Esophagus muscularis mucosa (tissue), 4 donors: ENCODE results near the gene KRTAP21-1. TPM values are rescaled to one million over a fixed set of nuclear protein-coding genes. Genes with fewer than 3 reads are reported as not detected.
"Not testable (repeated sequence)": the region's sequence is repeated elsewhere in the genome, so short reads cannot be mapped to it uniquely, and the experiment has no call there.

Experiments used
- DNase-seq: peaks from one replicate; pipeline ENCODE4 v3.0.0-alpha.2; 2017; ENCODE audit errors: extremely low spot score
- H3K27ac ChIP-seq, 4 donors: fragments of 200-600 bp; sonication (generic); replicated peaks in 1 of 4; 1 replicate in 3 of 4; 2 replicates in 1 of 4; pipeline ENCODE4 v1.5.1; 2016 to 2019; ENCODE audit warnings: mild to moderate bottlenecking in 1 of 4
- H3K27me3 ChIP-seq, 4 donors: fragments of 200-600 bp; sonication (generic); one replicate each; pipeline versions ENCODE4 v1.5.1 to v1.6.0; 2016 to 2019
- H3K36me3 ChIP-seq, 4 donors: fragments of 200-600 bp; sonication (generic); one replicate each; pipeline ENCODE4 v1.5.1; 2016 to 2019
- H3K4me1 ChIP-seq, 4 donors: fragments of 200-600 bp; sonication (generic); one replicate each; pipeline ENCODE4 v1.5.1; 2016 to 2019
- H3K4me3 ChIP-seq, 4 donors: fragments of 200-600 bp; sonication (generic); 1 replicate in 2 of 4; 2 replicates in 2 of 4; pipeline ENCODE4 v1.5.1; 2016 to 2019; ENCODE audit warnings: mild to moderate bottlenecking in 4 of 4, moderate library complexity in 1 of 4
- H3K9me3 ChIP-seq, 4 donors: fragments of 200-600 bp; sonication (generic); 1 replicate in 3 of 4; 2 replicates in 1 of 4; pipeline ENCODE4 v1.5.1; 2016 to 2019
- EP300 ChIP-seq: sonication (generic); formaldehyde crosslinking; IDR thresholded peaks from one replicate; pipeline ENCODE4 v1.6.1; 2017; ENCODE audit warnings: antibody characterized with exemption
- POLR2A ChIP-seq: fragments of 450-650 bp; IDR thresholded peaks from one replicate; pipeline ENCODE4 v1.6.1; 2017; ENCODE audit warnings: antibody characterized with exemption, moderate library complexity, mild to moderate bottlenecking, low read depth
- POLR2AphosphoS5 ChIP-seq, 2 donors: sonication (generic); formaldehyde crosslinking; IDR thresholded peaks; one replicate each; pipeline ENCODE4 v1.6.1; 2017; ENCODE audit warnings: antibody characterized with exemption in 2 of 2
- WGBS: methylation state at CpG from one replicate; pipeline ENCODE4 v1.1.5; 2018; 5-methylcytosine and 5-hydroxymethylcytosine counted together
- intact Hi-C: fragments of 100-400 bp; cut with DNase I; formaldehyde crosslinking; loops from one replicate; pipeline ENCODE4 v1.15.1; 2023
- total RNA-seq, 4 donors: library from RNA; depleted of rRNA; stranded (reverse); fragments of >200 nt; gene quantifications; one replicate each; pipeline versions ENCODE4 v1.1.0 to v1.2.1, GENCODE V29; 2016
- TF ChIP-seq, protein P1 (sequence below), 3 experiments: fragments of 200-600 bp in 2 of 3; fragments of 450-650 bp in 1 of 3; sonication (generic) in 2 of 3; IDR thresholded peaks; one replicate each; pipeline ENCODE4 v1.5.1; 2017 to 2019; ENCODE audit warnings: antibody characterized with exemption in 3 of 3, mild to moderate bottlenecking in 2 of 3, moderate library complexity in 1 of 3

KRTAP21-1 gene
- not detected for total RNA-seq

DNA sequence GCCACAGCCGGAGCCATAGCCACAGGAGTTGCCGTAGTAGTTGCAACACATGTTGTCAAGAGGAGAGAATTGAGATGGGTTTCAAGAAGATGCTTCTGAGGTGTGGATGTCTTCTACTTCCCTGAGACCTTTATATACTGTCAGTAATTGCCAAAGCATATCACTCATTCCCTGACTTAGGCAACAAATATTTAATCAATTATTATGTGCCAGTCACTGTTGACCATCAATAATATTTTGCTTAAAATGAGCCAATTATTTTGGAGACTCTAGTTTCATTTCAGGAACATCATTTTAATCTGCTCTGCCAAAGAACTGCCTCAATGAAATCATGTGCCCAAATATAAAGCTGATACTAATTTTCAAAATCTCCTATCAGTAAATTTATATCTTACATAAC is at the start of gene KRTAP21-1:
Gene KRTAP21-1 (minus strand): TSS at position 101 of the 400 bp plus-strand sequence. CDS start 50 bp downstream, at position 51.
- DNase-seq, H3K9me3 ChIP-seq, H3K27ac ChIP-seq, intact Hi-C loops, H3K36me3 ChIP-seq, H3K27me3 ChIP-seq, H3K4me1 ChIP-seq, H3K4me3 ChIP-seq: not testable (repeated sequence)
- no CpG with 5 or more reads among the region's 2 CpGs for WGBS

- no peak for TF ChIP-seq POLR2AphosphoS5 (IDR thresholded peaks at IDR 0.05)
- TF ChIP-seq POLR2A = no peak
- TF ChIP-seq, protein P1, sequence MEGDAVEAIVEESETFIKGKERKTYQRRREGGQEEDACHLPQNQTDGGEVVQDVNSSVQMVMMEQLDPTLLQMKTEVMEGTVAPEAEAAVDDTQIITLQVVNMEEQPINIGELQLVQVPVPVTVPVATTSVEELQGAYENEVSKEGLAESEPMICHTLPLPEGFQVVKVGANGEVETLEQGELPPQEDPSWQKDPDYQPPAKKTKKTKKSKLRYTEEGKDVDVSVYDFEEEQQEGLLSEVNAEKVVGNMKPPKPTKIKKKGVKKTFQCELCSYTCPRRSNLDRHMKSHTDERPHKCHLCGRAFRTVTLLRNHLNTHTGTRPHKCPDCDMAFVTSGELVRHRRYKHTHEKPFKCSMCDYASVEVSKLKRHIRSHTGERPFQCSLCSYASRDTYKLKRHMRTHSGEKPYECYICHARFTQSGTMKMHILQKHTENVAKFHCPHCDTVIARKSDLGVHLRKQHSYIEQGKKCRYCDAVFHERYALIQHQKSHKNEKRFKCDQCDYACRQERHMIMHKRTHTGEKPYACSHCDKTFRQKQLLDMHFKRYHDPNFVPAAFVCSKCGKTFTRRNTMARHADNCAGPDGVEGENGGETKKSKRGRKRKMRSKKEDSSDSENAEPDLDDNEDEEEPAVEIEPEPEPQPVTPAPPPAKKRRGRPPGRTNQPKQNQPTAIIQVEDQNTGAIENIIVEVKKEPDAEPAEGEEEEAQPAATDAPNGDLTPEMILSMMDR (IDR thresholded peaks at IDR 0.05) = no peak
- Histone ChIP-seq H3K27ac (no peak overlapping the region), H3K4me1 (no peaks in the 10 kb centered on the region), H3K36me3 (no peaks in the 10 kb centered on the region), H3K9me3 (no peaks in the 10 kb centered on the region), H3K27me3 (no peaks in the 10 kb centered on the region), H3K4me3 (no peak overlapping the region)
- WGBS = 67% methylated on average over 1 of the region's 1 CpG
- DNase-seq = no peak
- intact Hi-C loops = no loop called here
Observed at GRCh38 chr21:30800605-30801004, 45.4 kb upstream of the KRTAP21-1 start.

DNA sequence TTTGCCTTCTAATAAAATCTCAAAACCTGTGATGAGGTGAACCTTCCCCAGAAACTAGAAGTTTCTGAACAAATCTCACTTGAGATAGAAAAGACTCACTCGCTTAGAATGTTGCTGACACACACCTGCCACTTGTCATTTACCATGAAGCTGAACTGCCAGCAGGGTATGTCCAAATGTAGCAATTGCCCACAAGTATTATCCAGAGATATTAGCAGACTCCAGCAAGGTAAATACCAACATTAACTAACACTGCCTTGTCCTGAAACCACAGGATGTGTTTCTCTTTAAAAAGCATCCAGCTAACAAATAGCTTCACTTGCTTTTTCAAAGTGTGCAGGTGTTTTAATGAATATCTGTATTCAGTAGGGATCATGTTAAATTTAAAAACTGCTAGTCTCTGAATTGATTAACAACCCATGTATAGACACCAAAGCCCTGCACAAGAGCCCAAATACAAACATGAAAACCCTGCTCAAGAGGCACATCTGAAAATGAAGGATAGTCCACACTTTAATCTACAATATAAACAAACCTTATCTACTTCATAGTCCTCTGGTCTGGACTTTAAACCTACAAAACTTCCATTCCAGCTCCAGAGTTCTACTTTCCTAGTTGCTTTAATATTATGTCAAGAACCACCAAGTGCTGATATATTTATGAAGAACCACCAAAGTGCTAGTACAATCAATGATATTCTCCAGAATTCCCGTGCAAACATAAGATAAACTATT is 38.5 kb upstream of the KRTAP21-1 start:
- no peak overlapping the region for H3K4me3 ChIP-seq
- H3K36me3 ChIP-seq = no peaks in the 10 kb centered on the region
- no peaks in the 10 kb centered on the region for H3K4me1 ChIP-seq
- TF ChIP-seq POLR2A (no peak), EP300 (no peak)
- H3K27ac ChIP-seq = no peak overlapping the region
- intact Hi-C loops = no loop called here
- no peaks in the 10 kb centered on the region for H3K9me3 ChIP-seq
- no peak for DNase-seq
- WGBS = 47% methylated on average over 2 of the region's 2 CpGs
- no peaks in the 10 kb centered on the region for H3K27me3 ChIP-seq

DNA sequence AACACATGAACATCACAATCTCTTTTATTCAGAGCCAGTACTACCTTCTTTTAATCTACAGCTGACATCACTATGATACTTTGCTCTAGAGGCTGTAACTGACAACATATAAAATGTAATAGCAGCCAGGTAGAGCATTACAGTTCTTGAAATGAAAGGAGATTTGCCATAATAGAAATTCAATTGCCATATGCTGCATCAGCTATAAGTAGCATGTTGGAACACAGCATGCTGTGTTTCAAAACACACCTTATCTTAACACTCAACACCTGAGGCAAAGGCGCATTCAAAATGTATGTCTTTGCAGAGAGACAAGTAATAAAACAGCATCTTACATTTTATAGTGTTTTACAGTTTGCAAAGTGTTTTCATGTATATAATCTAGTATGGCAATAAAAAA is 24.0 kb upstream of the KRTAP21-1 start:
- TF ChIP-seq, protein P1 (IDR thresholded peaks at IDR 0.05) = no peak
- TF ChIP-seq POLR2A = no peak
- TF ChIP-seq POLR2AphosphoS5 (IDR thresholded peaks at IDR 0.05) = no peak
- no peak for TF ChIP-seq EP300
- Histone ChIP-seq H3K4me3 (no peak overlapping the region), H3K9me3 (no peaks in the 10 kb centered on the region), H3K36me3 (no peaks in the 10 kb centered on the region), H3K27ac (no peak overlapping the region), H3K4me1 (no peaks in the 10 kb centered on the region), H3K27me3 (peaks cover 0 to 5% (median 0%) of the 10 kb centered on the region in 4 donors)
- WGBS = 93% methylated on average over 1 of the region's 1 CpG
- intact Hi-C loops = no loop called here
- DNase-seq = no peak

DNA sequence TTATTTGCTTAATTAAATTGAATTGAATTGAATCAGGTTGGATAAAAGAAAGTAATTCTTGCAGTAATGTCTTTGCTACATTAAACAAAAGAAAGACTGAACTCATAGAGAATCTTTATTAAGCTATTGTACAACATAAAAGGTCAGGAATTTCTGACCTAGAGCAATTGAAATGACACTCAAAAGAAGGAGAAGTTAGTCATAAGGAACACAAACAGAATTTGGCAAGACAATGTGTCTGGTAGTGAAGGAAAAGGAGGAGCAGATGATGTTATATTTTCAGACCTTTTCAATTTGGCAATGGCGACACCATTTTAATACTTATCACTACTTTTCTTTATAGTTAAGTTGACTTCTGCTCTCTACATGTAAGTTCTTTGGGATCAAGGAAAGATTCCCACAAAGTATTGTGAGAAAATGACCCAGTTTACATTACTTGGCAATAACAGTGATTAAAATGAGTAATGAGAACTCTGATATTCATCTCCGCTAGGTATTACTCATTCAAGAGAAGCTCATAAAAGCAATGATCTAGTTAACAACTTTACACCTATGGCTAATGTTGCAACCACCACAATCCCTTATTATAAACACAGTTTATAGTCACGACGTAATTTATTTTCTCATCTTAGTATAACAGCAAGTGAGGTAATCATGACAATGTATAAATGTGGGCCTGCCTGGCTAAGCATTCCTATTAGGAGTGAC is 14.7 kb upstream of the KRTAP21-1 start:
- Histone ChIP-seq H3K9me3 (no peaks in the 10 kb centered on the region), H3K27ac (no peak overlapping the region), H3K4me3 (no peak overlapping the region), H3K27me3 (no peaks in the 10 kb centered on the region), H3K4me1 (no peaks in the 10 kb centered on the region), H3K36me3 (no peaks in the 10 kb centered on the region)
- WGBS = 91% methylated on average over 4 of the region's 4 CpGs
- TF ChIP-seq EP300 = no peak
- TF ChIP-seq POLR2AphosphoS5 (IDR thresholded peaks at IDR 0.05) = no peak
- TF ChIP-seq POLR2A = no peak
- TF ChIP-seq, protein P1 (IDR thresholded peaks at IDR 0.05) = no peak
- DNase-seq = no peak
- intact Hi-C loops = no loop called here
